Activated CD4-positive, alpha-beta memory T cell treated with anti-CD3 and anti-CD28 coated beads for 36 hours (primary cell): ENCODE data around the gene GABRG1. TPM values are rescaled to one million over a fixed set of nuclear protein-coding genes. Genes with fewer than 3 reads are reported as not detected.

ENCODE experiments used
- CTCF ChIA-PET: fragments of 350-600 bp; sonication (Branson Sonifier 250); formaldehyde crosslinking; loops from one replicate; lab custom pipeline; 2021; ENCODE audit warnings: antibody characterized with exemption, inconsistent platforms; lab: Charles Lee
- POLR2A ChIA-PET: fragments of 350-600 bp; sonication (Branson Sonifier 250); formaldehyde crosslinking; loops from one replicate; lab custom pipeline; 2021; ENCODE audit warnings: antibody characterized with exemption; lab: Charles Lee
- DNase-seq: peaks from one replicate; pipeline ENCODE4 v3.0.0-alpha.2; 2020
- H3K27ac Mint-ChIP-seq: one replicate; pipeline ENCODE4 v1.8.0; 2021; ENCODE audit warnings: mixed read lengths
- H3K27me3 Mint-ChIP-seq: one replicate; pipeline ENCODE4 v1.8.0; 2021; ENCODE audit warnings: mixed read lengths
- H3K36me3 Mint-ChIP-seq: one replicate; pipeline ENCODE4 v1.8.0; 2021; ENCODE audit warnings: mixed read lengths
- H3K4me1 Mint-ChIP-seq: one replicate; pipeline ENCODE4 v1.8.0; 2021; ENCODE audit warnings: low read depth, mixed read lengths
- H3K4me3 Mint-ChIP-seq: one replicate; pipeline ENCODE4 v1.8.0; 2021; ENCODE audit warnings: mild to moderate bottlenecking, mixed read lengths
- H3K9me3 Mint-ChIP-seq: one replicate; pipeline ENCODE4 v1.8.0; 2021; ENCODE audit warnings: mixed read lengths
- intact Hi-C: fragments of 100-400 bp; cut with micrococcal nuclease; formaldehyde crosslinking; loops from one replicate; pipeline ENCODE4 v1.15.1; 2023
- total RNA-seq, 2 experiments: library from RNA; stranded (reverse); gene quantifications; one replicate each; pipeline ENCODE4 v1.2.3, GENCODE V29; 2021

Gene GABRG1
- total RNA-seq, 2 experiments from 2014 or later: not detected

GRCh38 chr4:45987858-45988257 lies 136.0 kb downstream of the GABRG1 start:
- DNase-seq: no peak

More at GRCh38 chr4:45987858-45988257, 136.0 kb downstream of the GABRG1 start:
- ChIA-PET POLR2A (no interaction called here), CTCF (no interaction called here)
- intact Hi-C loops: no loop called here
- H3K27me3 Mint-ChIP-seq: no peaks in the 10 kb centered on the region
- H3K27ac Mint-ChIP-seq: no peak overlapping the region
- no peaks in the 10 kb centered on the region for H3K36me3 Mint-ChIP-seq
- peaks cover 14% of the 10 kb centered on the region for H3K9me3 Mint-ChIP-seq
- no peaks in the 10 kb centered on the region for H3K4me1 Mint-ChIP-seq
- no peak overlapping the region for H3K4me3 Mint-ChIP-seq
